Effector memory CD4-positive, alpha-beta T cell (primary cell): ENCODE measurements around the gene KCNAB2.
A peak's percentile ranks its signal among the peaks of the same experiment; 100 is the strongest.

Experiments
- DNase-seq, 3 donors: peaks; one replicate each; pipeline ENCODE4 v3.0.0-alpha.2; 2020
- H3K27ac ChIP-seq: 2 replicates; pipeline ENCODE4 v1.7.0; 2013; ENCODE audit warnings: mild to moderate bottlenecking, low read length, moderate library complexity; ENCODE audit not compliant: insufficient read depth, poor library complexity, severe bottlenecking
- H3K27me3 ChIP-seq: replicated peaks from 2 replicates; pipeline ENCODE4 v1.7.0; 2013; ENCODE audit warnings: mild to moderate bottlenecking, low read length; ENCODE audit not compliant: insufficient read depth, control insufficient read depth, poor library complexity, severe bottlenecking
- H3K36me3 ChIP-seq: 2 replicates; pipeline ENCODE4 v1.7.0; 2013; ENCODE audit warnings: mild to moderate bottlenecking, low read length, moderate library complexity; ENCODE audit not compliant: control insufficient read depth, insufficient read depth
- H3K4me1 ChIP-seq: 2 replicates; pipeline ENCODE4 v1.7.0; 2013; ENCODE audit warnings: low read length, mild to moderate bottlenecking; ENCODE audit not compliant: control insufficient read depth, insufficient read depth, poor library complexity, severe bottlenecking
- H3K4me3 ChIP-seq: 2 replicates; pipeline ENCODE4 v1.7.0; 2013; ENCODE audit warnings: low read length, low read depth, mild to moderate bottlenecking; ENCODE audit not compliant: insufficient read depth, poor library complexity, severe bottlenecking
- H3K9me3 ChIP-seq: 2 replicates; pipeline ENCODE4 v1.7.0; 2013; ENCODE audit warnings: mild to moderate bottlenecking, low read length, moderate library complexity; ENCODE audit not compliant: control insufficient read depth

KCNAB2 gene

DNA sequence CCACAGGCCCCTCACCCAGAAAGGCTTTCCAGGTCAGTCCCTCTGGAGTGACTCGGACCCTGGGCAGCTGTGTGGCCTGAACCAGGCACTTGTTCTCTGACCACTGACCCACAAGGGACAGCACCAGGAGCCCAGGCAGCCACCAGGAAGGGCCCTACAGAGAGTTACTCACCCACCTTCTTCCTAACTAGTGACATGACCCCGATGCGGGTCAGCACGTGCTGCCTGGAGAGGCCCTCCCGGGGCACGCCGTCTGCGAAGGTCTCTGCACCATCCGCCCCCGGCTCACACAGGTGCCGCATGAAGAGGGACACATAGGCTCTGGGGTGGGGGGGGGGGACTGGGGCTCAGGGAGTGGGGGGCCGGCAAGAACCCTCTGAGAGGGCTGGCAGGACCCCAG lies 78.7 kb downstream of the KCNAB2 start:
- no peak for DNase-seq
- no peaks in the 10 kb centered on the region for H3K9me3 ChIP-seq
- H3K4me3 ChIP-seq: no peak overlapping the region
- H3K36me3 ChIP-seq: no peaks in the 10 kb centered on the region
- no peaks in the 10 kb centered on the region for H3K4me1 ChIP-seq
- no peaks in the 10 kb centered on the region for H3K27me3 ChIP-seq
- no peak overlapping the region for H3K27ac ChIP-seq

DNA sequence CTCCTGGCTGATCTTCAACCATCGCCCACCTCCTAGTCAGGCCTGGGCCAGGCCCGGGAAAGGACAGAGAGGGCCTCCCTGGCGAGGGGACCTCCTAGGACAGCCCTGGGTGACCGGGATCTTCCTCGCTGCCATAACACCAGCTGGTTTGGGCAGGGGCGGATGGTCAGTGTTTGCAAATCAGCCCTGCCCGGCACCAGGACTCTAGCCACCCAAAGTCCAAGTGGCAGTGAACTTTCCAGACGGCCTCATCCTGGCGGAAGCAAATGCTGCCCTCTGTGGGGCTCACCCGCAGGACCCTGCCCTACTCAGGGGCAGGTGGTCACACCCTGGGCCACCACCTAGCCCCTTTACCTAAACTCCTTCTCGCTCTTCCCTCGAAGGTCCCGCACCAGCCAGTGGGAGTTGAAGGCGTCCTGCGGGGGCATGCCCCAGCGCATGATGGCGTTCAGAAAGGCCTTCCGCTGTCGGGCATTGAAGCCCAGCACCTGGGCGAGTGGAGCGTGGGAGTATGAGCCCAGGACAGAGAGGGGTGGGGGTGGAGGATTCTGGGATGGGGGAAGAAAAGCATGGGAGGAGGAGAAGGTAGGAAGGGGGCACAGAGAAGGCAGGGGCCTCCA lies 79.2 kb downstream of the KCNAB2 start:
- Histone ChIP-seq H3K27me3 (no peaks in the 10 kb centered on the region), H3K27ac (no peak overlapping the region), H3K9me3 (no peaks in the 10 kb centered on the region), H3K36me3 (no peaks in the 10 kb centered on the region), H3K4me1 (no peaks in the 10 kb centered on the region), H3K4me3 (no peak overlapping the region)
- no peak for DNase-seq

DNA sequence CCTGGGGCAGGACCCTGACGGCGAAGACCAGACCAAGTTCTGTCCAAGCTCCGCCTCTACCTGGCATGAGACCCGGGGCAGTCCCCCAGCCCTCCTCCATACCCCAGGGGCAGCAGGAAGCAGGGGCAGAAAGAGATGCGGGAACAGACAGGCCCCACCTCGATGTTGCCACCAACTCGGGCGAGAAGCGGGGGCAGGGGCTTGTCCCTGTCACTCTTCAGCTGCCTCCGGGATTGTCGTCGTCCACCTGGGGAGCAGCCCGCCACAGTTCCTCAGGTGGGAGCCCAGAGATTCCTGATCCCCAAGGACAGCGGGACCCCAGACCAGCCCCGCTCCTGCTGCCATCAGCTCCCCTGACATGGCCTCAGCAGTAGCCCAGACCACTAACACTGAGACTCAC lies 79.7 kb downstream of the KCNAB2 start:
- Histone ChIP-seq H3K36me3 (no peaks in the 10 kb centered on the region), H3K4me1 (no peaks in the 10 kb centered on the region), H3K27me3 (no peaks in the 10 kb centered on the region), H3K4me3 (no peak overlapping the region), H3K27ac (no peak overlapping the region), H3K9me3 (no peaks in the 10 kb centered on the region)
- DNase-seq: no peak

DNA sequence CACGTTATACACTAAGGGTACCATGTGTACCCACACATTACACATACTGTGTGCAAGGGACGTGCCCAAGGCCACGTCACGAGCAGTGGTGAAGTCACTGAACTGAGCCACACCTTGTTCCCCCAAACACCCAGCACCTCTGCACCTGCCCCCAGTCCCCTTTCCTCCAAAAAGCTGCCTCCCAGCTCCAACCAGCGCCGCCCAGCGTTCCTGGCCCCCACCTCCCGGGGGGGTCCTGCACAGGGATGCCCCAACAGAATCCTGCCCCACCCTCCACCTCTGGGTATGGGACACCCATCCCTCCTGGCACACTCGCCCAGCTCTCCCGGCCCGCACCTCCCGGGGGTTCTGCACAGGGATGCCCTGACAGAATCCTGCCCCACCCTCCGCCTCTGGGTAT lies 80.3 kb downstream of the KCNAB2 start:
- no peak for DNase-seq
- Histone ChIP-seq H3K27me3 (no peaks in the 10 kb centered on the region), H3K4me3 (no peak overlapping the region)

DNA sequence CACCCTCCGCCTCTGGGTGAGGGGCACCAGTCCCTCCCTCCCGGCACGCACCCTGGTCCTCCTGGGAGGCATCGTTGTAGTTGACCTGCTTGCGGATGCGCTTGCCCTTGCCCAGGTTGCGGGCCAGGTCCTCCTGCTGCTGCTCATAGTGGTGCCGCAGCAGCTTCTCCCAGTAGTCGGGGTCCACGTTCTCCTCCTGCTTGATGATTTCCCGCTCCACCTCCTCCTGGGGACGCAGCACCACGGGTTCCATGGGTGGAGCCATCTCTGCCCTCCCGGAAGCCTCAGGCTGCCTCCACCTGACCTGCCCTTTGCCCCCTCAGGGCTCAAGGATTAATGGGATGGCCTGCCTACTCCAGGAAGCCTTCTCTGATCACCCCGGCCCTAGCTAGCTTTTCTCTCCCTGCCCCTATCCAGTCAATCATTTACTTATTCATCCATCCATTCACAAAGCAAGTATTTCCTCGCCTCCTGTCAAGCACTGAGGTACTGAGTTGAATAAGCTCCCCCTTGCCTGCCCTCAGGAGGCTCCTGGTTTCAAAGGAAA lies 80.9 kb downstream of the KCNAB2 start:
- no peak for DNase-seq
- no peaks in the 10 kb centered on the region for H3K4me1 ChIP-seq
- H3K27me3 ChIP-seq: no peaks in the 10 kb centered on the region
- no peak overlapping the region for H3K27ac ChIP-seq
- H3K9me3 ChIP-seq: no peaks in the 10 kb centered on the region
- no peaks in the 10 kb centered on the region for H3K36me3 ChIP-seq
- no peak overlapping the region for H3K4me3 ChIP-seq

More for the DNA sequence above, 80.3 kb downstream of the KCNAB2 start:
- Histone ChIP-seq H3K4me1 (no peaks in the 10 kb centered on the region), H3K9me3 (no peaks in the 10 kb centered on the region), H3K36me3 (no peaks in the 10 kb centered on the region), H3K27ac (no peak overlapping the region)

DNA sequence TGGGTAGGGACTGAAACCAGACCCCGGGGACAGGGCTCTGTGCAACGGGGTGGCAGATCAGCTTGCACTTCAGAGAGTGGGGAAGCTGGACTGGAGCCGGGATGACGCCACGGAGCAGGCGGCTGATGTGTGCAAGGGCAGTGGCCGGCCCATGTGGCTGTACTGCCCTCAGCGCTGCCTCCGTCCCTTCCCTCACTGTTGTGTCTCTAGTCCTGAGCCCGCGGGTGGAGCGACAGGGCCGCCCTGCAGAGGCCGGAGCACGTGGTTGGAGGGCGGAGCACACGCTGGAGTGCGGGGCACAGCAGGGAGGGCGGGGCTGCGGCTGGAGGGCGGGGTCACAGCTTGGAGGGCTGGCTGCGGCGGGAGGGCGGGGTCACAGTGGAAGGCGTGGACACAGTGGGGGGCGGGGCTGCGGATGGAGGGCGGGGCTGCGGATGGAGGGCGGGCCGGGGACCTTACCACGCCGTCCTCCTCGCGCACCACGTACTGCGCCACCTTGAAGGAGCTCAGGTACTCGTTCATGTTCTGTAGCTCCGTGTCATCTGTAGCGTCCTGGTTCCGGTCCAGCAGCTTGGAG lies 82.0 kb downstream of the KCNAB2 start:
- no peak overlapping the region for H3K4me3 ChIP-seq
- no peaks in the 10 kb centered on the region for H3K9me3 ChIP-seq
- H3K4me1 ChIP-seq: no peaks in the 10 kb centered on the region
- peak; percentile 61 to 68 (median 62) for DNase-seq
- H3K36me3 ChIP-seq: no peaks in the 10 kb centered on the region
- no peak overlapping the region for H3K27ac ChIP-seq
- no peaks in the 10 kb centered on the region for H3K27me3 ChIP-seq

DNA sequence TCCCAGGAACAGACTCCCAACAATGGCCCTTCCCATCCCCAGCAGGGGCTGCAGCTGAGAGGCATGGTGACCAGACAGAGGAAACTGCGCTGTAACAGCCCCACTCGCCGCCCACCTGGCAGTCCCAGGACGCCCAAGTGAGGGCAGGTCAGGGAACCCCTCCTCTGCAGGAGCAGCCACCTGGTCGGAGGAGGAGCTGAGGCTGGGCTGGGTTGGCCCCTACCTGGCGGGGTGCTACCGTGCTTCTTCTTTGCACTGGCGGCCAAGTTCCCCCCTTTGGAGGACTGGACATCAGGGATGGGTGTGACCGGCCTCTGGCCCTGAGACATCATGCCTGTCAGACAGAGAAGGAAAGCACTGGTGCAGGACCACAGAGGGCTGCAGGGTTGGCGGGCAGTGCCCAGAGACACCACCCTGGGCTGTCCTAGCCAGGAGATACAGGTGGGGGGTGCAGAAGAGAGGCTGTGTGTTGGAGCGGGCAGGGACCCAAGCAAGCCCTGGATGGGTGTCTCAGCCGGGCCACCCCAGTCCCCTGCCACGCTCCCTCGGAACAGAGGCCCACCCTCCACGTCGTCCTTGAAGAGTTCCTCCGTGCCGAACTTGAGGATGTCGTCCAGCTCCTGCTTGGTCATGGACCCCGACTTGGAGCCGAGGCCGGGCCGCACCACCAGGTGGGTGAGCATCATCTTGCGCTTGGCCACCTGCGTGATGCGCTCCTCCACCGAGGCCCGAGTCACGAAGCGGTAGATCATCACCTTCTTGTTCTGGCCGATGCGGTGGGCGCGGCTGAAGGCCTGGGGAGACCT lies 82.8 kb downstream of the KCNAB2 start:
- Histone ChIP-seq H3K27me3 (no peaks in the 10 kb centered on the region), H3K36me3 (no peaks in the 10 kb centered on the region), H3K4me3 (no peak overlapping the region), H3K27ac (no peak overlapping the region), H3K4me1 (no peaks in the 10 kb centered on the region), H3K9me3 (no peaks in the 10 kb centered on the region)
- DNase-seq: no peak

DNA sequence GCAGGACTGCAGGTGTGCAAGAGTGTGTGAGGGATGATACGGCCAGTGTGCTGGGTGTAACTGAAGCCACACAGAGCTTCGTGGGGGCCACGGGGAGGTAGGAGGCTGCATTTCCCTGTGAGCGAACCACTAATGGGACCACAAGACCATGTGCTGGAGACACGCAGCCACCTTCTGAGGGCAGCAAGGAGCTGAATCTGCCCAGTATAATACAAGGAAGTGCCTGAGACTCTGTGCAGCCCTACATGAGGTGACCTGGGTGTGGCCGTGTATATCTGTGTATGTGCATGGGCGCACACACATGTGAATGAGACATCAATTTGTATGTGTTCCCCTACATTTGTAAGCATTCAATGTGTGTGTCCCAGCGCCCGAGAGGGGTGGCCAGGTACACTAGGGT lies 83.6 kb downstream of the KCNAB2 start:
- H3K27me3 ChIP-seq: no peaks in the 10 kb centered on the region
- DNase-seq: no peak
- no peaks in the 10 kb centered on the region for H3K9me3 ChIP-seq
- H3K27ac ChIP-seq: no peak overlapping the region
- no peak overlapping the region for H3K4me3 ChIP-seq
- no peaks in the 10 kb centered on the region for H3K36me3 ChIP-seq
- H3K4me1 ChIP-seq: no peaks in the 10 kb centered on the region

DNA sequence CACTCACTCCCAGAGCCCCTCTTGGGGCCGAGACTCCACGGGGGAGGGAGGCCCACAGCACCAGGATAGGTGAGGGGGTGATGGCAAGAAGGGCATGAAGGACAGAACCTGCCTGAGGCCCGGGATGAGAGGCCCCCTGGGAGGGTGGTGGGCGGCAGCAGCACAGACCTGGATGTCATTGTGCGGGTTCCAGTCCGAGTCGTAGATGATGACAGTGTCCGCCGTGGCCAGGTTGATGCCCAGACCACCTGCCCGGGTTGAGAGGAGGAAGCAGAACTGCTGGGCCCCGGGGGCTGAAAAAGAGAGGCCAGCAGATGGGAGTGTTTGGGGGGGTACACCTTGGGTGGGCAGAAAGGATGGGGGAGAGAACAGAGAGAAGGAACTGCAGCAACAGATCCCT lies 84.3 kb downstream of the KCNAB2 start:
- H3K4me3 ChIP-seq: no peak overlapping the region
- H3K36me3 ChIP-seq: no peaks in the 10 kb centered on the region
- no peaks in the 10 kb centered on the region for H3K9me3 ChIP-seq
- no peak overlapping the region for H3K27ac ChIP-seq
- no peak for DNase-seq
- no peaks in the 10 kb centered on the region for H3K27me3 ChIP-seq
- no peaks in the 10 kb centered on the region for H3K4me1 ChIP-seq

DNA sequence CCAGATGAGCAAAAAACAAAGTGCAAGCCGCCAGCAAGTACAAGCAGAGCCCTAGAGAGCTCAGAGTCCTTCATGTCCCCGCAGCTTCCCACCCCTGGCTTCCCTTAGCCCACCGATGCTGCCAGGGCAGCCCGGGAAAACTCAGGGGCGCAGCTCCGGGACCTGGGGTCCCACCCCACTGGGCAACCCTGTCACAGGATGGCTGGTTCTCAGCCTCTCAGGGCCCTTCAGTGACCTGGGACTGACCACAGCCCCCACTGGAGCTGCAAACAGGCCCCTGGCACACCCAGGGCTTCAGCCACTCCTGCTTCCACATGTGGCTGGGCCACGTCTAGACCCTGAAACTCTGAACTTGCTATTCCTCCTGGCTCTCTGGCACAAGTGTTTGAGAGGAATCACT lies 84.9 kb downstream of the KCNAB2 start:
- Histone ChIP-seq H3K4me3 (no peak overlapping the region), H3K4me1 (no peaks in the 10 kb centered on the region), H3K27ac (no peak overlapping the region), H3K36me3 (no peaks in the 10 kb centered on the region), H3K27me3 (no peaks in the 10 kb centered on the region), H3K9me3 (no peaks in the 10 kb centered on the region)
- DNase-seq: no peak
